HUES48 (cell line): Measurements from ENCODE around the gene CCSER2.
"Not testable (repeated sequence)": the region's sequence is repeated elsewhere in the genome, so short reads cannot be mapped to it uniquely, and the experiment has no call there.

Source experiments
- H3K27ac ChIP-seq: one replicate; pipeline ENCODE4 v1.7.0; 2013; ENCODE audit warnings: low read depth, low read length, inconsistent platforms
- H3K27me3 ChIP-seq: 2 replicates; pipeline ENCODE4 v1.6.1; 2013; ENCODE audit warnings: mild to moderate bottlenecking, low read length; ENCODE audit not compliant: control insufficient read depth, insufficient read depth
- H3K36me3 ChIP-seq: 2 replicates; pipeline ENCODE4 v1.6.1; 2013; ENCODE audit warnings: low read length; ENCODE audit not compliant: control insufficient read depth, insufficient read depth
- H3K4me1 ChIP-seq: 2 replicates; pipeline ENCODE4 v1.6.1; 2013; ENCODE audit warnings: mild to moderate bottlenecking, low read length; ENCODE audit not compliant: control insufficient read depth, insufficient read depth
- H3K4me3 ChIP-seq: 2 replicates; pipeline ENCODE4 v1.5.1; 2013; ENCODE audit warnings: mild to moderate bottlenecking, low read depth, low read length
- H3K9ac ChIP-seq: 2 replicates; pipeline ENCODE4 v1.6.1; 2013; ENCODE audit warnings: mild to moderate bottlenecking, low read depth, low read length, moderate library complexity
- H3K9me3 ChIP-seq: 2 replicates; pipeline ENCODE4 v1.6.1; 2013; ENCODE audit warnings: low read length; ENCODE audit not compliant: control insufficient read depth, insufficient read depth

The CCSER2 gene

DNA sequence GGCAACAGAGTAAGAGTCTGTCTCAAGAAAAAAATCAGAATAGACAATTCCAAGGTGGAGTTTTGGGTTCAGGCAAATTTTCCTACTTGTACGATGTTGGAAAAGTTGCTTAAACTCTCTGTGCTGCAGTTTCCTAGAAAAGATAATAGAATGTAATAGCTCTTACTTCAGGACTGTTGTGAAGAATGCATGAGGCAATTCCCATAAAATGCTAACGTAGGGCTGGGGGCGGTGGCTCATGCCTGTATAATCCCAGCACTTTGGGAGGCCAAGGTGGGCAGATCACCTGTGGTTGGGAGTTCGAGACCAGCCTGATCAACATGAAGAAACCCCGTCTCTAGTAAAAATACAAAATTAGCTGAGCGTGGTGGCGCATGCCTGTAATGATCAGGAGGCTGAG lies 121.0 kb downstream of the CCSER2 start:
- H3K36me3 ChIP-seq, H3K27ac ChIP-seq, H3K27me3 ChIP-seq, H3K9me3 ChIP-seq, H3K4me1 ChIP-seq, H3K4me3 ChIP-seq, H3K9ac ChIP-seq: not testable (repeated sequence)

DNA sequence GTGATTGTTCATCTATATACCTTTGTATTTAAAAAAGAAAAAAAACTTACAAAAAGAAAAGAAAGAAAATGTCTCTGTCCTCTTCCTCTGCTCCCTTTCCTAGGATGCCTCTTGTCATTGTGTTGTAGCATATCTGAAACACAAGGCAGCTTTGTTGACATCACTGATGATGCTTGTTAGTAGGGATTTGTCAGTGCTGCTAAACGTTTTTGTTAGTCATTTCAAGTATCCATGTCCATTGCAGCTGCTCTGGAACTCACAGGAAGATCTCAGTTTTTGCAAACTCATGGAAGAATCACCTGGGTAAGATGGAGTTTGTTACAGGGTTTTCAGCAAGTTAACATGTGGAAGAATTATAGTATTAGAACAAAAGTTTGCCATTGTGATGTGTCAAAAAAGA lies 123.6 kb downstream of the CCSER2 start:
- no peak overlapping the region for H3K4me3 ChIP-seq
- no peaks in the 10 kb centered on the region for H3K36me3 ChIP-seq
- H3K27ac ChIP-seq = no peak overlapping the region
- no peak overlapping the region for H3K9ac ChIP-seq
- no peaks in the 10 kb centered on the region for H3K27me3 ChIP-seq
- no peaks in the 10 kb centered on the region for H3K9me3 ChIP-seq
- H3K4me1 ChIP-seq = peaks cover 8% of the 10 kb centered on the region; the same call in 1 of the 2 replicates

DNA sequence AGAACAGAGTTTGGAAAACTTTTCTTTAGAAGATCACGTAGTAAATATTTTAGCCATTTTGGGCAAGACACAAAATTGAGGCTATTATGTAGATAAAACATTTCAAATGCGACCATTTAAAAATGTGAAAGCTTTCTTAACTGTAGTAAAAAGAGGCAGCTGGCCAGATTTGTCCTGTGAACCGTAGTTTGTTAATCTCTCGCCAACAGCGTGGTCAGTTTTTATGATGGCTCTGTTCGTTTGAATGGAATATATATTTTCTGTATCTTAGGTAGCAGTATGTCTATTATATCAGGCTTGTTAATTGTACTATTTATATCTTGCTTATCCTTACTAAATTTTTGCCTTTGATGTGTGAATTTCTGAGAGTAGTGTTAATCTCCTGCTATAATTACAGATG lies 124.9 kb downstream of the CCSER2 start:
- Histone ChIP-seq H3K4me3 (no peak overlapping the region), H3K9me3 (no peaks in the 10 kb centered on the region), H3K27ac (no peak overlapping the region), H3K9ac (no peak overlapping the region), H3K4me1 (peaks cover 2% of the 10 kb centered on the region; the same call in 1 of the 2 replicates), H3K27me3 (no peaks in the 10 kb centered on the region), H3K36me3 (no peaks in the 10 kb centered on the region)

DNA sequence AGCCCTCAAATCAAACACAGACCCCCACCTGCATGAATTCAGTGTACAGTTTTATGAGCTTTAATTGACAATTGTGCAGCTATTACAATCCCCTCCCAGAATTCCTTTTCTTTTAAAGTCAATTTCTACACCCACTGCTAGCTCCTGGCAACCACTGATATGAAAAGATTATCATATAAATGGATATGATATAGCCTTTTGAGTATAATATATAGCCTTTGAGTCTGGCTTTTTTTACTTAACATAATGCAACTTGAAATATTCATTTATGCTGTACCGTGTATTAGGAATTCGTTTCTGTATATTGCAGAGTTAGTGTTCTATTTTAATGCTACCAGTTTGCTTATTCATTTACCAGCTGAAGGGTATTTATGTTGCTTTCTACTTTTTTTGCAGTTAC lies 127.7 kb downstream of the CCSER2 start:
- no peaks in the 10 kb centered on the region for H3K9me3 ChIP-seq
- H3K27ac ChIP-seq = no peak overlapping the region
- H3K9ac ChIP-seq = no peak overlapping the region
- no peaks in the 10 kb centered on the region for H3K27me3 ChIP-seq
- no peaks in the 10 kb centered on the region for H3K4me1 ChIP-seq
- H3K4me3 ChIP-seq = no peak overlapping the region
- H3K36me3 ChIP-seq = no peaks in the 10 kb centered on the region

DNA sequence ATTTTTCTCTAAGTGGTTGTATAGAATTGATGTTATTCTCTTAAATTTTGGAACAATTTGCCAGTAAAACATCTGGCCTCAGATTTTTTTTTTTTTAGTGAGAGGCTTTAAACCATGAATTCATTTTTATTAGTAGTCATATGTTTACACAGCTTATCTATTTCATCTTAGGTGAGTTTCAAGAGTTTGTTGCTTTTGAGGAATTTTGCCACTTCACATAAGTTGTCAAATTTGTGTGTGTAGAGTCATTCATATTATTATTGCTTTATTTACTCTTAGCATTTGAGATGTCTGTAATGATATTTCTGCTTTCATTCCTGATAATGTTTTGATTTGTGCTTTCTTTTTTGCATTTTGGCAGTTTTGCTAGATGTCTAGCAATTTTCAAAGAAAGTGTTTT lies 132.1 kb downstream of the CCSER2 start:
- H3K4me3 ChIP-seq = no peak overlapping the region
- H3K4me1 ChIP-seq = peaks cover 7% of the 10 kb centered on the region

DNA sequence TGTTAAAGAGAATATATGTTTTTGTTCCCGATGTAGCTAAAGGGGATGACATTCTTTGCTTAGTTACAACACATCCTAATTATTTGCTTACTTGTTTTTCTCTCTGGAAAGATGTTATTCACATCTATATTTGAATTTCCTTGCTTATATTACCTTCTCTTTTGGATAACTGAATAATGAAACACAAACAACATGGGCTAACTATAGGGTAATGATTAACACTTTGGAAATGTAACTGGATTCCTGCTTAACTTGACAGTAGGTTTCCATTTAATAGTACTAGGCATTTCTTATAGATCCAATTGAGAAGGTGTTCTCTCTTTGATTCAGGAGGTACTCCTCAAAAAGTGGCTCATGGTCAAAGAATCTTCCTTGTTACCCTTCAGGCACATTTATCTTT lies 141.1 kb downstream of the CCSER2 start:
- Histone ChIP-seq H3K36me3 (peaks cover 11% of the 10 kb centered on the region; the same call in 1 of the 2 replicates), H3K4me1 (peaks cover 13% of the 10 kb centered on the region), H3K27ac (no peak overlapping the region), H3K9me3 (no peaks in the 10 kb centered on the region), H3K27me3 (no peaks in the 10 kb centered on the region), H3K4me3 (no peak overlapping the region), H3K9ac (no peak overlapping the region)

More for the DNA sequence above, 132.1 kb downstream of the CCSER2 start:
- no peaks in the 10 kb centered on the region for H3K9me3 ChIP-seq
- H3K36me3 ChIP-seq = no peaks in the 10 kb centered on the region
- H3K27ac ChIP-seq = no peak overlapping the region
- no peak overlapping the region for H3K9ac ChIP-seq
- no peaks in the 10 kb centered on the region for H3K27me3 ChIP-seq

DNA sequence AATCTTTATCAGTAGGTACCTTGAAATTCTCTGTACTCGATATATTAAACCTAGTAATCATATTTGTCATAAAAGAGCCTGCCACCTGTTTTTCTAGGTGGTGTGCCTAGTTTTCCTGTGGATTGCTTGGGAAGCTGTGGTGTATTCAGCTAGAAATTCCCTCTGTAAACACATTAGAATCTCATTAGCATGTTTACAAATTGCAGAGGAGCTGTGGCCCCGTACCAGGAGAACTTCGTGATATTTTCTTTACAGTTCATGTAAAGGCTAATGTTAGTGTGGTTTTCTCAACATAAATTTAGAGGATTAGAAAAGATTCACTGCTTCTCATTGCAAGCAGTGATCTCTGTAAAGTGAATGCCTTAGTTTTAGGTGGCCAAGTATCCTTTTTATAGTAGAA lies 144.7 kb downstream of the CCSER2 start:
- Histone ChIP-seq H3K9ac (no peak overlapping the region), H3K27ac (no peak overlapping the region), H3K9me3 (no peaks in the 10 kb centered on the region)

DNA sequence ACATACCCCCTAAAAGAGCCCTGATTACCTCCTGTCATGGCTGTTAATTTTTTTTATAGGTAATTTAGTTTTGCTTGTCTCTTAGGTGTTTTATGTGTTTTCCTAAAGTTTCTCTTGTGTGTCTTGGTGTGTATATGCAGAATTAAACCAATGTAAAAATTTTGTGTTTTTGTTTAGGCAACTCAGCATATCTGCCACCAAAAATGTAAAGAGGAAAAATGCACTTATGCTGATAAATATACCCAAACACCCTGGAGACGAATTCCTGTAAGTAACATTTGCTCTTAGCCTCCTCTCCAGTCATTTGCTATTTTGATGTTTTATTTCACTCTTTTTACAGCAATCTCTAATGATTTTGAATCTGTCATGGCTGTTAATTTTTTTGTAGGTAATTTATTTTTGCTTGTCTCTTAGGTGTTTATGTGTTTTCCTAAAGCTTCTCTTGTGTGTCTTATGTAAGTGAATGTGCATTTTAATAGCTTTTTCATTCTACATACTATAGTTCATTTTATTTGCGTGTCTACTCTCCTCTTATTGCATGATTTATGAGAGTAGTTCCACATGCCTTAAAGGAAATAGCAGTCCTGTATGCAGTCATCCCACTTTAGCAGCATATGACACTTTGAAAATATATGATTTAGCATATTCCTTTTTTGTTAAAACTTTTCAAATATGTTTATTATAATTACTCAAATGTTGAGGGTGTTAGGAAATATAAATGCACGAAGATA lies 149.2 kb downstream of the CCSER2 start:
- no peaks in the 10 kb centered on the region for H3K27me3 ChIP-seq
- H3K9me3 ChIP-seq = no peaks in the 10 kb centered on the region
- H3K4me3 ChIP-seq = no peak overlapping the region
- H3K9ac ChIP-seq = no peak overlapping the region
- H3K36me3 ChIP-seq = peaks cover 5% of the 10 kb centered on the region
- H3K4me1 ChIP-seq = no peaks in the 10 kb centered on the region
- no peak overlapping the region for H3K27ac ChIP-seq

More for the DNA sequence above, 144.7 kb downstream of the CCSER2 start:
- Histone ChIP-seq H3K4me3 (no peak overlapping the region), H3K36me3 (peaks cover 16% of the 10 kb centered on the region), H3K4me1 (peaks cover 8% of the 10 kb centered on the region; the same call in 1 of the 2 replicates), H3K27me3 (no peaks in the 10 kb centered on the region)

DNA sequence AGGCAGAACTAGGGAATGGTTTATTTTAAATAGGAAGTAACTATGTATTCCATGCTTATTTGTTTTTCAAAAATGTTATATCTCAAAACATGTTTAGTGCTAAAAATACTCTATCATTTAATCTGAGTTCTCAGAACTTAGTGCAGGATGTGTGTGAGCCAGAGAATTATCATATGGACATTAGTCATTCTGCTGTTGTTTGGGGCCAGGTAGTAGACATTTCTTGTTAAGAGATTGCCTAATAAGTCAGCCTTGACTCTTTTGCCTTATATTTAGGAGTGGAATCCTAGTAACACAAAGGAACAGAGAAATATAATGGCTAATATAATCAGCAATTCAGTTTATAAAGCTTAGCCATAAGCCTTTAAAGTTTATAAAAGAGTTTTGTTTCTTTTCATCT lies 149.8 kb downstream of the CCSER2 start:
- Histone ChIP-seq H3K4me1 (no peaks in the 10 kb centered on the region), H3K9ac (no peak overlapping the region), H3K27me3 (no peaks in the 10 kb centered on the region), H3K27ac (no peak overlapping the region), H3K9me3 (no peaks in the 10 kb centered on the region), H3K4me3 (no peak overlapping the region), H3K36me3 (peaks cover 5% of the 10 kb centered on the region)

DNA sequence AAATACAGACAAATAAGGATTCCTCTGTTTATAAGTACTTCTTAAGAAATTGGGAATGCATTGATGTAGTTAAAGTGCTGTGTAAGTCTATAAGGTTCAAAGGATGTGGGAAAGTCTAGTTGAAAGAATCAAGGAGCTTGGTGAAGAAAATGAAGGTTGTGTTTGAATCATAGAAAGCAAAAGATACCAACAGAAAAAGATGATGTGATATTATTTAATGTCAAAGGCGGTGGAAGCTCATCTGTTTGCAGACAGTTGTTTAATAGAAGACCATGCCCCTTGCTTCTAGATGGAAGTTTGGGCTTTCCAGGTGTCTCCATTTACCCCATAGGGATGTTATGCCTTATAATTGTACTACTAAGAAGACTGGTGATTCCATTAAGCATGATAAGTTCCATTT lies 150.3 kb downstream of the CCSER2 start:
- Histone ChIP-seq H3K27me3 (no peaks in the 10 kb centered on the region), H3K4me1 (no peaks in the 10 kb centered on the region), H3K9ac (no peak overlapping the region), H3K4me3 (no peak overlapping the region), H3K9me3 (no peaks in the 10 kb centered on the region), H3K36me3 (peaks cover 5% of the 10 kb centered on the region), H3K27ac (no peak overlapping the region)

DNA sequence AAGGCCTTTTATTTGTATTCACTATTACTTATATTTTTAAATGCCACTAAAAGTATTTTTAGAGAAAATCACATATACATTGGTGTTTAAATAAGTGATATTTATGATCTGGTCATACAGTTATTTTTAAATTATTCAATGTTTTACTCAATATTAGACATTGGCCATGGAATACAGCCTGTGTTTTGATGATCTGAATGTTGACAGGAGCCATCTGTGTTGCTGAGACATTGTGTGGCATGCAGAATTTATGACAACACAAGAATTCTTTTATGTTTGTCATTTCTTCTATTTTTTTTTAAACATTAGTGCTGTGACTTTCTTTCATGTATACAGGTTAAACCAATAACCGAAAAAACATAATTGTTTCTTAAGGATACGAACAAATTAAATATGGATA lies 156.2 kb downstream of the CCSER2 start:
- H3K4me3 ChIP-seq = no peak overlapping the region
- H3K36me3 ChIP-seq = no peaks in the 10 kb centered on the region
- no peak overlapping the region for H3K27ac ChIP-seq
- no peaks in the 10 kb centered on the region for H3K27me3 ChIP-seq
- no peaks in the 10 kb centered on the region for H3K9me3 ChIP-seq
- H3K9ac ChIP-seq = no peak overlapping the region
- no peaks in the 10 kb centered on the region for H3K4me1 ChIP-seq
